ENCODE data around the gene RRP15.
"Not testable (repeated sequence)": the region's sequence is repeated elsewhere in the genome, so short reads cannot be mapped to it uniquely, and the experiment has no call there.

- not testable (repeated sequence) for TF ChIP-seq EZH2 (IDR thresholded peaks at IDR 0.05; ENCODE audit: borderline replicate concordance, low read length)
- TF ChIP-seq, protein P1, sequence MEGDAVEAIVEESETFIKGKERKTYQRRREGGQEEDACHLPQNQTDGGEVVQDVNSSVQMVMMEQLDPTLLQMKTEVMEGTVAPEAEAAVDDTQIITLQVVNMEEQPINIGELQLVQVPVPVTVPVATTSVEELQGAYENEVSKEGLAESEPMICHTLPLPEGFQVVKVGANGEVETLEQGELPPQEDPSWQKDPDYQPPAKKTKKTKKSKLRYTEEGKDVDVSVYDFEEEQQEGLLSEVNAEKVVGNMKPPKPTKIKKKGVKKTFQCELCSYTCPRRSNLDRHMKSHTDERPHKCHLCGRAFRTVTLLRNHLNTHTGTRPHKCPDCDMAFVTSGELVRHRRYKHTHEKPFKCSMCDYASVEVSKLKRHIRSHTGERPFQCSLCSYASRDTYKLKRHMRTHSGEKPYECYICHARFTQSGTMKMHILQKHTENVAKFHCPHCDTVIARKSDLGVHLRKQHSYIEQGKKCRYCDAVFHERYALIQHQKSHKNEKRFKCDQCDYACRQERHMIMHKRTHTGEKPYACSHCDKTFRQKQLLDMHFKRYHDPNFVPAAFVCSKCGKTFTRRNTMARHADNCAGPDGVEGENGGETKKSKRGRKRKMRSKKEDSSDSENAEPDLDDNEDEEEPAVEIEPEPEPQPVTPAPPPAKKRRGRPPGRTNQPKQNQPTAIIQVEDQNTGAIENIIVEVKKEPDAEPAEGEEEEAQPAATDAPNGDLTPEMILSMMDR (IDR thresholded peaks at IDR 0.05; ENCODE audit: low read length), result not testable (repeated sequence)
Observed at GRCh38 chr1:218320182-218320581, 35.1 kb downstream of the RRP15 start.
